GM11168 (cell line): ENCODE results near the gene PRIMPOL.
"Not testable (repeated sequence)": the region's sequence is repeated elsewhere in the genome, so short reads cannot be mapped to it uniquely, and the experiment has no call there.

Experiments used
- in situ Hi-C: fragments of 300-500 bp; cut with MboI; formaldehyde crosslinking; loops from one replicate; pipeline ENCODE4 v1.12.0; 2022; ENCODE audit warnings: low sequenced_read_pairs; ENCODE audit not compliant: unreplicated experiment

PRIMPOL gene

GRCh38 chr4:184695178-184695896, 45.8 kb downstream of the PRIMPOL start:
- in situ Hi-C loops = no loop called here

GRCh38 chr4:184697956-184698355, 48.4 kb downstream of the PRIMPOL start:
- in situ Hi-C loops = no loop called here

GRCh38 chr4:184699941-184700340, 50.4 kb downstream of the PRIMPOL start:
- in situ Hi-C loops = no loop called here

GRCh38 chr4:184702114-184702513, 52.6 kb downstream of the PRIMPOL start:
- in situ Hi-C loops = no loop called here

GRCh38 chr4:184705692-184706091, 56.2 kb downstream of the PRIMPOL start:
- in situ Hi-C loops = no loop called here

GRCh38 chr4:184706453-184706852, 56.9 kb downstream of the PRIMPOL start:
- in situ Hi-C loops = no loop called here

GRCh38 chr4:184712322-184712721, 62.8 kb downstream of the PRIMPOL start:
- in situ Hi-C loops = no loop called here

GRCh38 chr4:184713887-184714286, 64.3 kb downstream of the PRIMPOL start:
- in situ Hi-C loops = no loop called here

- in situ Hi-C loops = no loop called here
Observed at GRCh38 chr4:184715526-184715925, 66.0 kb downstream of the PRIMPOL start.

- in situ Hi-C loops = no loop called here
Observed at GRCh38 chr4:184719407-184719806, 69.9 kb downstream of the PRIMPOL start.

GRCh38 chr4:184721254-184721653, 71.7 kb downstream of the PRIMPOL start:
- in situ Hi-C loops = no loop called here

- in situ Hi-C loops = no loop called here
Observed at GRCh38 chr4:184722798-184723197, 73.3 kb downstream of the PRIMPOL start.

- in situ Hi-C loops = no loop called here
Observed at GRCh38 chr4:184727430-184727829, 77.9 kb downstream of the PRIMPOL start.

- in situ Hi-C loops = no loop called here
Observed at GRCh38 chr4:184728858-184729257, 79.3 kb downstream of the PRIMPOL start.

- in situ Hi-C loops = no loop called here
Observed at GRCh38 chr4:184729946-184730345, 80.4 kb downstream of the PRIMPOL start.

- in situ Hi-C loops = no loop called here
Observed at GRCh38 chr4:184731056-184731455, 81.5 kb downstream of the PRIMPOL start.

- in situ Hi-C loops = no loop called here
Observed at GRCh38 chr4:184732126-184732525, 82.6 kb downstream of the PRIMPOL start.

- in situ Hi-C loops = no loop called here
Observed at GRCh38 chr4:184733654-184734524, 84.4 kb downstream of the PRIMPOL start, which contains the start of gene CENPU. CENPU (minus strand) TSS chr4:184734096; CDS start chr4:184734062, 34 bp downstream.

GRCh38 chr4:184734758-184735157, 85.2 kb downstream of the PRIMPOL start:
- in situ Hi-C loops = no loop called here

- in situ Hi-C loops = not testable (repeated sequence)
Observed at GRCh38 chr4:184739575-184739974, 90.0 kb downstream of the PRIMPOL start.

- in situ Hi-C loops = no loop called here
Observed at GRCh38 chr4:184740980-184741391, 91.4 kb downstream of the PRIMPOL start.
